HG03280 (cell line): Measurements from ENCODE around the gene RBBP7.
"Not testable (repeated sequence)": the region's sequence is repeated elsewhere in the genome, so short reads cannot be mapped to it uniquely, and the experiment has no call there.

Experiments
- ATAC-seq: cut with Tn5 transposase; IDR thresholded peaks from one replicate; pipeline ENCODE4 v1.9.1; 2021; ENCODE audit warnings: mild to moderate bottlenecking, moderate library complexity; ENCODE audit not compliant: unreplicated experiment

Gene RBBP7

GRCh38 chrX:16867947-16868346 lies 2.2 kb downstream of the RBBP7 start:
- no peak for ATAC-seq

GRCh38 chrX:16862829-16863228 lies 7.3 kb downstream of the RBBP7 start:
- ATAC-seq = no peak

GRCh38 chrX:16856744-16857143 lies 13.4 kb downstream of the RBBP7 start:
- ATAC-seq = no peak

- not testable (repeated sequence) for ATAC-seq
These were observed 14.1 kb downstream of the RBBP7 start for GRCh38 chrX:16856076-16856404.

- ATAC-seq = no peak
These were observed 14.6 kb downstream of the RBBP7 start for GRCh38 chrX:16855363-16856075.

GRCh38 chrX:16853537-16853936 lies 16.6 kb downstream of the RBBP7 start:
- no peak for ATAC-seq

- no peak for ATAC-seq
These were observed 17.5 kb downstream of the RBBP7 start for GRCh38 chrX:16852617-16853179.

- ATAC-seq = no peak
These were observed 18.3 kb downstream of the RBBP7 start for GRCh38 chrX:16851827-16852226.

GRCh38 chrX:16851421-16851820 lies 18.7 kb downstream of the RBBP7 start:
- ATAC-seq = no peak

- no peak for ATAC-seq
These were observed 21.6 kb downstream of the RBBP7 start for GRCh38 chrX:16848541-16848940.

- no peak for ATAC-seq
These were observed 24.5 kb downstream of the RBBP7 start for GRCh38 chrX:16845686-16846085.

GRCh38 chrX:16843208-16843909 lies 26.8 kb downstream of the RBBP7 start:
- no peak for ATAC-seq

- no peak for ATAC-seq
These were observed 27.5 kb downstream of the RBBP7 start for GRCh38 chrX:16842684-16843083.

GRCh38 chrX:16839852-16840460 lies 30.2 kb downstream of the RBBP7 start:
- no peak for ATAC-seq

- no peak for ATAC-seq
These were observed 30.8 kb downstream of the RBBP7 start for GRCh38 chrX:16839219-16839851.

GRCh38 chrX:16838202-16839066 lies 31.7 kb downstream of the RBBP7 start:
- ATAC-seq = no peak

GRCh38 chrX:16836371-16836770 lies 33.8 kb downstream of the RBBP7 start:
- ATAC-seq = no peak

GRCh38 chrX:16834806-16835205 lies 35.4 kb downstream of the RBBP7 start:
- ATAC-seq = no peak

GRCh38 chrX:16832301-16832700 lies 37.9 kb downstream of the RBBP7 start:
- no peak for ATAC-seq

GRCh38 chrX:16828124-16828908 lies 41.8 kb downstream of the RBBP7 start:
- ATAC-seq = no peak
